HEK293 (cell line): ENCODE data around the gene BAK1.

ENCODE experiments used
- CTCF ChIA-PET: fragments of 350-600 bp; formaldehyde crosslinking; extraction: SDS; loops from one replicate; lab custom pipeline; 2021; ENCODE audit warnings: antibody characterized with exemption; lab: Yijun Ruan, JAX
- POLR2A ChIA-PET: fragments of 300-600 bp; formaldehyde crosslinking; extraction: SDS; loops from one replicate; lab custom pipeline; 2020; ENCODE audit warnings: antibody characterized with exemption, inconsistent platforms; lab: Yijun Ruan, JAX
- H3K27ac ChIP-seq: fragments of 200-500 bp; sonication (Bioruptor generic); 2 replicates; pipeline ENCODE4 v1.5.1; 2014; ENCODE audit warnings: low read depth, low read length, control low read depth, inconsistent platforms; ENCODE audit errors: extremely low read depth
- H3K36me3 ChIP-seq, 2 experiments: fragments of 200-500 bp in 1 of 2; sonication (Bioruptor generic) in 1 of 2; 1 replicate in 1 of 2; 2 replicates in 1 of 2; pipeline ENCODE4 v1.5.1; 2014 to 2017; ENCODE audit warnings: inconsistent platforms in 2 of 2, low read length in 2 of 2; ENCODE audit not compliant: control insufficient read depth in 2 of 2, insufficient read depth in 1 of 2
- H3K4me1 ChIP-seq: fragments of 200-500 bp; sonication (Bioruptor generic); 2 replicates; pipeline ENCODE4 v1.5.1; 2014; ENCODE audit warnings: mild to moderate bottlenecking, low read length, inconsistent platforms; ENCODE audit not compliant: control insufficient read depth, insufficient read depth
- H3K4me3 ChIP-seq: 2 replicates; pipeline ENCODE4 v1.5.1; 2011; ENCODE audit warnings: low read depth, mild to moderate bottlenecking, control low read depth, low read length, moderate library complexity
- H3K9me3 ChIP-seq: fragments of 200-500 bp; sonication (Bioruptor generic); 2 replicates; pipeline ENCODE4 v1.5.1; 2014; ENCODE audit warnings: low read depth, low read length, inconsistent platforms; ENCODE audit not compliant: control insufficient read depth, insufficient read depth
- BCL11A ChIP-seq: fragments of 450-650 bp; formaldehyde crosslinking; IDR thresholded peaks from 2 replicates; pipeline ENCODE4 v1.5.1; 2016; ENCODE audit warnings: low read depth, missing biosample characterization, missing genetic modification characterization
- CTCF ChIP-seq: fragments of 450-650 bp; formaldehyde crosslinking; IDR thresholded peaks from 2 replicates; pipeline ENCODE4 v1.5.1; 2016; ENCODE audit warnings: missing biosample characterization, missing genetic modification characterization
- HOXD13 ChIP-seq: sonication (generic); formaldehyde crosslinking; IDR thresholded peaks from 2 replicates; pipeline ENCODE4 v1.8.0; 2022; ENCODE audit warnings: missing genetic modification reagents, borderline replicate concordance
- KLF1 ChIP-seq: fragments of 450-650 bp; formaldehyde crosslinking; IDR thresholded peaks from 2 replicates; pipeline ENCODE4 v1.5.1; 2016; ENCODE audit warnings: missing biosample characterization, missing genetic modification characterization
- KLF9 ChIP-seq: fragments of 450-650 bp; formaldehyde crosslinking; IDR thresholded peaks from 2 replicates; pipeline ENCODE4 v1.5.1; 2016; ENCODE audit warnings: missing biosample characterization, missing genetic modification characterization, low read depth
- MYNN ChIP-seq: fragments of 450-650 bp; formaldehyde crosslinking; IDR thresholded peaks from 2 replicates; pipeline ENCODE4 v1.5.1; 2016; ENCODE audit warnings: missing biosample characterization, missing genetic modification characterization, borderline replicate concordance
- PRDM1 ChIP-seq: fragments of 450-650 bp; formaldehyde crosslinking; IDR thresholded peaks from 2 replicates; pipeline ENCODE4; 2016; ENCODE audit warnings: missing biosample characterization, missing genetic modification characterization
- REPIN1 ChIP-seq: fragments of 450-650 bp; formaldehyde crosslinking; IDR thresholded peaks from 2 replicates; pipeline ENCODE4 v1.5.1; 2017; ENCODE audit warnings: missing biosample characterization, missing genetic modification characterization, low read depth
- SP2 ChIP-seq: fragments of 450-650 bp; formaldehyde crosslinking; IDR thresholded peaks from 2 replicates; pipeline ENCODE4 v1.5.1; 2016; ENCODE audit warnings: missing biosample characterization, missing genetic modification characterization
- ZBTB11 ChIP-seq: fragments of 450-650 bp; formaldehyde crosslinking; conservative IDR thresholded peaks from 2 replicates; pipeline ENCODE4 v1.5.1; 2016; ENCODE audit warnings: low read depth, missing biosample characterization, missing genetic modification characterization
- ZNF146 ChIP-seq: fragments of 450-650 bp; formaldehyde crosslinking; IDR thresholded peaks from 2 replicates; pipeline ENCODE4 v1.5.1; 2016; ENCODE audit warnings: missing biosample characterization, missing genetic modification characterization
- ZNF221 ChIP-seq: fragments of 450-650 bp; formaldehyde crosslinking; IDR thresholded peaks from 2 replicates; pipeline ENCODE4 v1.5.1; 2017; ENCODE audit warnings: missing biosample characterization, missing genetic modification characterization, borderline replicate concordance
- ZNF398 ChIP-seq: fragments of 450-650 bp; formaldehyde crosslinking; IDR thresholded peaks from 2 replicates; pipeline ENCODE4 v1.5.1; 2017; ENCODE audit warnings: missing biosample characterization, missing genetic modification characterization
- ZNF510 ChIP-seq: fragments of 450-650 bp; formaldehyde crosslinking; IDR thresholded peaks from 2 replicates; pipeline ENCODE4 v1.5.1; 2018; ENCODE audit warnings: mild to moderate bottlenecking, missing genetic modification characterization, missing biosample characterization; ENCODE audit not compliant: insufficient replicate concordance
- ZNF555 ChIP-seq: fragments of 450-650 bp; formaldehyde crosslinking; conservative IDR thresholded peaks from 2 replicates; pipeline ENCODE4 v1.5.1; 2017; ENCODE audit warnings: missing biosample characterization, mild to moderate bottlenecking, missing genetic modification characterization, inconsistent platforms
- ZNF600 ChIP-seq: fragments of 450-650 bp; formaldehyde crosslinking; IDR thresholded peaks from 2 replicates; pipeline ENCODE4 v1.5.1; 2016; ENCODE audit warnings: missing biosample characterization, missing genetic modification characterization
- ZNF777 ChIP-seq: fragments of 450-650 bp; formaldehyde crosslinking; IDR thresholded peaks from 2 replicates; pipeline ENCODE4 v1.5.1; 2017; ENCODE audit warnings: missing biosample characterization, missing genetic modification characterization, borderline replicate concordance
- TF ChIP-seq, protein P1 (sequence below): fragments of 450-650 bp; formaldehyde crosslinking; IDR thresholded peaks from 2 replicates; pipeline ENCODE4 v1.5.1; 2016; ENCODE audit warnings: missing biosample characterization, missing genetic modification characterization
- TF ChIP-seq, protein P2 (sequence below): fragments of 450-650 bp; formaldehyde crosslinking; IDR thresholded peaks from 2 replicates; pipeline ENCODE4 v1.5.1; 2016; ENCODE audit warnings: missing biosample characterization, missing genetic modification characterization, borderline replicate concordance

Gene BAK1

DNA sequence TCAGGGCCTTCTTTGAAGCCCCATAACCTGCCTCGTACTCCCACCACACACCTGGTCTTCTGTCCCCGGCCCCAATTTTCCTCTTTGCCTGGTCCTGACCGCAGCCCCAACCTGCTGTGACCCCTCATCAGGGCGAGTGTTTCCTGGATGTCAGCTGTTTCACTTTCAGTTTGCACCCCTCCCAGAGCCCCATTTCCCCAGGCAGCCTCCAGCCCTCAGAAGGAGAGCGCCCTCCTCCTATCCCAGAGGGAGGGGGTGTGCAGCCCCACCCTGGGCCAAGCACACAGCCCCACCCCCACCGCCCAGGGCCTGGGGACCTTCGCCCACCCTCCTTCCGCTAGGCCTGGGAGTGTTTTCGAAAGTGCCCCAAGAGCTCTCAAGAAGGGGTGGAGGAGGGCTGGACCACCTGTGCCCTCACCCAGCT, 1.5 kb downstream of the BAK1 start:
- TF ChIP-seq, protein P1, sequence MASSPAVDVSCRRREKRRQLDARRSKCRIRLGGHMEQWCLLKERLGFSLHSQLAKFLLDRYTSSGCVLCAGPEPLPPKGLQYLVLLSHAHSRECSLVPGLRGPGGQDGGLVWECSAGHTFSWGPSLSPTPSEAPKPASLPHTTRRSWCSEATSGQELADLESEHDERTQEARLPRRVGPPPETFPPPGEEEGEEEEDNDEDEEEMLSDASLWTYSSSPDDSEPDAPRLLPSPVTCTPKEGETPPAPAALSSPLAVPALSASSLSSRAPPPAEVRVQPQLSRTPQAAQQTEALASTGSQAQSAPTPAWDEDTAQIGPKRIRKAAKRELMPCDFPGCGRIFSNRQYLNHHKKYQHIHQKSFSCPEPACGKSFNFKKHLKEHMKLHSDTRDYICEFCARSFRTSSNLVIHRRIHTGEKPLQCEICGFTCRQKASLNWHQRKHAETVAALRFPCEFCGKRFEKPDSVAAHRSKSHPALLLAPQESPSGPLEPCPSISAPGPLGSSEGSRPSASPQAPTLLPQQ (tag by site-specific recombination): no peak
- TF ChIP-seq KLF1 (tag by site-specific recombination): peak; percentile 86
- peak; percentile 13; the same call in 1 of the 2 replicates for TF ChIP-seq PRDM1 (tag by site-specific recombination)
- TF ChIP-seq SP2: 0 out of 2 replicates have a peak, but pooled peaks have one; percentile 20
- TF ChIP-seq, all 188 proteins: peak for 3
- H3K36me3 ChIP-seq: peaks cover 8 to 45% of the 10 kb centered on the region in 2 experiments; a peak in 2 of 3 replicates
- ChIA-PET POLR2A (interaction anchor here (1.8 to 2.9 kb wide), 2 partner anchors 7 to 43 kb away, joined by 10 to 14 read pairs; partner anchors contain the start of gene ITPR3), CTCF (interaction anchor here (0.6 to 2.1 kb wide), 7 partner anchors 8 to 770 kb away, joined by 3 to 13 read pairs (median 3); partner anchors contain the start of genes CUTA and UQCC2)
- no peaks in the 10 kb centered on the region for H3K9me3 ChIP-seq
- H3K4me1 ChIP-seq: no peaks in the 10 kb centered on the region; the same call in 1 of the 2 replicates
- H3K27ac ChIP-seq: no peak overlapping the region
- peak overlapping the region; percentile 17 for H3K4me3 ChIP-seq

DNA sequence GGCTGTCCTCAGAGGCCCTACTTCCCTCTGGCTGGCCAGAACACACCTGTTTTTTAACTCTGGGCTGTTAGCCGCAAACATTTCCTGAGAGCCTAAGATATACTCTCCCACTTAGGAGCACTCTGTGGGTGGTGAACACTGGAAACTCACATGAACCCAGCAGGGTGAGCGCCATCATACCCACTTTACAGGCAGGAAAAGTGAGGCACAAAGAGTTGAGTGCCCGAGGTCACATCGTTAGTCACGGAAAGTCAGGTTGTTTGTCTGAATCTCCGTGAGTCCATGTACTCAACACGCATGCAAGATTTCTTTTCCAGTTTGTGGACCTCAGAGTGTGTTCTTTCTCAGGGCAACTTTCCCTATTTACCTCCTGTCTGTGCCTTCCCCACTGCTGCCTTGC, 1.9 kb downstream of the BAK1 start:
- ChIA-PET POLR2A (no interaction called here), CTCF (interaction anchor here (0.6 to 2.1 kb wide), 3 partner anchors 122 to 770 kb away, joined by 3 to 13 read pairs (median 7); partner anchors contain the start of gene CUTA)
- Histone ChIP-seq H3K4me1 (no peaks in the 10 kb centered on the region), H3K36me3 (peaks cover 8 to 46% of the 10 kb centered on the region in 2 experiments; a peak in 2 of 3 replicates), H3K4me3 (no peak overlapping the region), H3K9me3 (no peaks in the 10 kb centered on the region), H3K27ac (no peak overlapping the region)
- TF ChIP-seq ZNF221 (no peak), ZNF600 (tag by site-specific recombination) (no peak), ZNF777 (tag by site-specific recombination) (no peak), ZNF398 (no peak), KLF9 (tag by site-specific recombination) (no peak), ZNF146 (tag by site-specific recombination) (no peak), ZNF555 (tag by site-specific recombination) (no peak), ZBTB11 (tag by site-specific recombination) (no peak), MYNN (tag by site-specific recombination) (no peak), CTCF (tag by site-specific recombination) (no peak), HOXD13 (no peak), ZNF510 (no peak), BCL11A (tag by site-specific recombination) (no peak), REPIN1 (tag by site-specific recombination) (no peak)
- TF ChIP-seq, protein P2, sequence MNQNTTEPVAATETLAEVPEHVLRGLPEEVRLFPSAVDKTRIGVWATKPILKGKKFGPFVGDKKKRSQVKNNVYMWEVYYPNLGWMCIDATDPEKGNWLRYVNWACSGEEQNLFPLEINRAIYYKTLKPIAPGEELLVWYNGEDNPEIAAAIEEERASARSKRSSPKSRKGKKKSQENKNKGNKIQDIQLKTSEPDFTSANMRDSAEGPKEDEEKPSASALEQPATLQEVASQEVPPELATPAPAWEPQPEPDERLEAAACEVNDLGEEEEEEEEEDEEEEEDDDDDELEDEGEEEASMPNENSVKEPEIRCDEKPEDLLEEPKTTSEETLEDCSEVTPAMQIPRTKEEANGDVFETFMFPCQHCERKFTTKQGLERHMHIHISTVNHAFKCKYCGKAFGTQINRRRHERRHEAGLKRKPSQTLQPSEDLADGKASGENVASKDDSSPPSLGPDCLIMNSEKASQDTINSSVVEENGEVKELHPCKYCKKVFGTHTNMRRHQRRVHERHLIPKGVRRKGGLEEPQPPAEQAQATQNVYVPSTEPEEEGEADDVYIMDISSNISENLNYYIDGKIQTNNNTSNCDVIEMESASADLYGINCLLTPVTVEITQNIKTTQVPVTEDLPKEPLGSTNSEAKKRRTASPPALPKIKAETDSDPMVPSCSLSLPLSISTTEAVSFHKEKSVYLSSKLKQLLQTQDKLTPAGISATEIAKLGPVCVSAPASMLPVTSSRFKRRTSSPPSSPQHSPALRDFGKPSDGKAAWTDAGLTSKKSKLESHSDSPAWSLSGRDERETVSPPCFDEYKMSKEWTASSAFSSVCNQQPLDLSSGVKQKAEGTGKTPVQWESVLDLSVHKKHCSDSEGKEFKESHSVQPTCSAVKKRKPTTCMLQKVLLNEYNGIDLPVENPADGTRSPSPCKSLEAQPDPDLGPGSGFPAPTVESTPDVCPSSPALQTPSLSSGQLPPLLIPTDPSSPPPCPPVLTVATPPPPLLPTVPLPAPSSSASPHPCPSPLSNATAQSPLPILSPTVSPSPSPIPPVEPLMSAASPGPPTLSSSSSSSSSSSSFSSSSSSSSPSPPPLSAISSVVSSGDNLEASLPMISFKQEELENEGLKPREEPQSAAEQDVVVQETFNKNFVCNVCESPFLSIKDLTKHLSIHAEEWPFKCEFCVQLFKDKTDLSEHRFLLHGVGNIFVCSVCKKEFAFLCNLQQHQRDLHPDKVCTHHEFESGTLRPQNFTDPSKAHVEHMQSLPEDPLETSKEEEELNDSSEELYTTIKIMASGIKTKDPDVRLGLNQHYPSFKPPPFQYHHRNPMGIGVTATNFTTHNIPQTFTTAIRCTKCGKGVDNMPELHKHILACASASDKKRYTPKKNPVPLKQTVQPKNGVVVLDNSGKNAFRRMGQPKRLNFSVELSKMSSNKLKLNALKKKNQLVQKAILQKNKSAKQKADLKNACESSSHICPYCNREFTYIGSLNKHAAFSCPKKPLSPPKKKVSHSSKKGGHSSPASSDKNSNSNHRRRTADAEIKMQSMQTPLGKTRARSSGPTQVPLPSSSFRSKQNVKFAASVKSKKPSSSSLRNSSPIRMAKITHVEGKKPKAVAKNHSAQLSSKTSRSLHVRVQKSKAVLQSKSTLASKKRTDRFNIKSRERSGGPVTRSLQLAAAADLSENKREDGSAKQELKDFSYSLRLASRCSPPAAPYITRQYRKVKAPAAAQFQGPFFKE (tag by site-specific recombination): no peak
